Fibroblast of skin of left biceps (primary cell): ENCODE data around the gene KSR1.
"Not testable (repeated sequence)": the region's sequence is repeated elsewhere in the genome, so short reads cannot be mapped to it uniquely, and the experiment has no call there.

Experiments used
- DNase-seq, 2 experiments: peaks; one replicate each; pipeline ENCODE4 v3.0.0-alpha.2; 2013; ENCODE audit warnings: low read depth in 2 of 2

The KSR1 gene

DNA sequence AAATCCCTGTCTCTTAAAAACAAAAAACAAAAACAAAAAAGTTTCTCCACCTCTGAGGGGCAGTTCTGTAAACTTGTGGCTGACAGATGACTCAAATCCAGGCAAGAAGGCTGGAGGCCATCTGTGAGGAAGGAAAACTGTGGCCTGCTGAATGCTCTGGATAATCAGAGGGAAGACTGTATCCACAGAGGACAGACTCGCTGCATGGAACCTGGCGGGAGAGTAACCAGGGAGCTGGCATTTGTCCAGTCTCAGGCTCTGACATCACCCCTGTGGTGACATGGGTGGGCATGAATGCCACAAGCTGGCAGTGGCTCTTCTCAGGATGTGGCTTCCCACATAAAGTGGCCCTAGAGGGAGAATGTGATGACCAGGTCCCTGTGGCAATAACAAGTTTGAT is 2.8 kb upstream of the KSR1 start:
- no peak for DNase-seq

DNA sequence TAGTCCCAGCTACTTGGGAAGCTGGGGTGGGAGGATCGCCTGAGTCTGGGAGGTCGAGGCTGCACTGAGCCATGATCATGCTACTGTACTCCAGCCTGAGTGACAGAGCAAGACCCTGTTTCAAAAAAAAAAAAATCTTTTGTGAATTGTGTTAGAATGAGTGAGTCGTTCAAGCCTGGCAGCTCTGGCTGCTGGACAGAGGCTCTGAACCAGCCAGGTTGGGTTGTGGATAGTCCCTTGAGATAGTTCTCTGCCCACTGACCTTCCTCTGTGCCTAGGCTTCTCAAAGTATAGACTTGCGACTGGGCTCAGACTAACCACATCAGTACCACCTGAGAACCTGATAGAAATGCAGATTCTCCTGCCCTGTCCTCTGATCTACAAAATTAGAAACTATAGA is 2.2 kb upstream of the KSR1 start:
- DNase-seq = no peak

DNA sequence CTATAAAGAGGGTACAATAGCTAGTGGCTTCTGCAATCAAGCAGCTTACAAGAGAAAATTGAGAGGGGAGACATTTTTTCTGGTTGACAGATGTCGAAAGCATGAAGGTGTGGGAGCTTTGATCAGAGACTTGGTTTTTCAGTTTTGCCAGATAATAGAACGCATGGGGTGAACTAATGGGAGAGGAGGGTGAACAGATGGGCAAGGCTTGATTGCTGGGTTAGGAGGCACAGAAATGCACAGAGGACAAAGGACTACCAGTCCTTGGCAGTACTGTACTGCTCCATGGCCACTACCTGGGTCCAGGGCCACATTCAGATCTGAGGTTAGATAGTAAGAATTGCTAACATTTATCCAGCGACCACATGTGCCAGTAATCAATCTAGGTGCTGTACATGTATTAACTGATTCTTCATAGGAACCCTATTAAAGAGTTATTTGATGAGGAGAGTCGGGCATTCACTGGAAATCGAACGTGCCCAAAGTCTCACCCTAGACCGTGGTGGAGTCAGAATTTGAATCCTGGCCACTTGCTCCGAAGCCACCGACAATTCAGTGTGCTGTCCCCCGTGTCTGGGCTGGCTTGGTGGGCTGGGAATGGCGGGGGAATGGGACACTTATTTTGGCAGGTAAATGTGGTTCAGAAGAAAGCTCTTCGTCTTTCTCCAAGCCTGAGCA is 873 bp upstream of the KSR1 start:
- no peak for DNase-seq

GRCh38 chr17:27456681-27457359 is 572 bp downstream of the KSR1 start:
- DNase-seq = no peak

GRCh38 chr17:27457360-27457715 is 1.1 kb downstream of the KSR1 start:
- no peak for DNase-seq

GRCh38 chr17:27457731-27458523 is 1.7 kb downstream of the KSR1 start:
- no peak for DNase-seq

GRCh38 chr17:27458524-27458908 is 2.3 kb downstream of the KSR1 start:
- no peak for DNase-seq

DNA sequence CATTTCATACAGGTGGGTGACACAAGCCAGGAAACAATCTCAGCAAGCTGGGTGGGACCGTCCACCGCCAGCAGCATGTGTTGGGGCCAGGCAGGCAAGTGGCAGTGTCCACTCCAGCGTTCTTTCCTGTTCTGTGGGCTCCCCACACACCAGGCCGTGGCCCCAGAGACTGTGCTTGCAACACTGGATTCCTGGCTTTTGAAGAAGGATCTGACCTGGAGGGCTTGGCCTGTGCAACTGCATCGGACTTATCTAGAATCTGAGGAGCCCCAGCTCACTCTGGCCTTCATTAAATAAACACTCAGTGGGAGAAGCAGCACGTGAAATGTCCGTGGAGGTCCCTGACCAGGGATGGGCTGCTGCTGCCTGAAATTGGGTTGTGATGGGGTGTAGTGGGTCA is 3.2 kb downstream of the KSR1 start:
- DNase-seq = no peak

DNA sequence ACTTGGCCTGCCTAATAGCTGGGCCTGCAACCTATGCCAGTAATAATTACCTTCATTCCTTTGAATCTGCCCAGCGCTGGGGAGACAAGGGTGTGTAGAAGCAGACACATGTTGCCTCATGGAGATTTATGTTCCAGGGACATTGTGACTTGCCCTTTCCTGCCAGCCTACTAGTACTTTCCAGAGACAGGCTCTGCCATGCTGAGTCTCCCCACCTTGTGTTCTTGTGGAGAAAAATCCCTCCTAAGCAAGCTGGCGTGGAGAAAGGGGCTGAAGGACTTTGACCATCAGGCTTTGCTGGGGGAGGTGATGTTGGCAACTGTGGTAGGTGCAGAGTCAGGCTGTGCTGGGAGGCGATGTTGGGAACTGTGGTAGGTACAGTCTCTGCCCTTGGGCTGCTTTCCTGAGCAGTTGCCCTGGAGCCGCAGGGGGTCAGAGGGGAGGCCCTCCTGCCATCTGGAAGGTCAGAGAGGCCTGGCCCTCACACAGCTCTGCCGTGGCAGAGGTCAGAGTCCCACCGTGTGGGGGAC is 4.0 kb downstream of the KSR1 start:
- no peak for DNase-seq

DNA sequence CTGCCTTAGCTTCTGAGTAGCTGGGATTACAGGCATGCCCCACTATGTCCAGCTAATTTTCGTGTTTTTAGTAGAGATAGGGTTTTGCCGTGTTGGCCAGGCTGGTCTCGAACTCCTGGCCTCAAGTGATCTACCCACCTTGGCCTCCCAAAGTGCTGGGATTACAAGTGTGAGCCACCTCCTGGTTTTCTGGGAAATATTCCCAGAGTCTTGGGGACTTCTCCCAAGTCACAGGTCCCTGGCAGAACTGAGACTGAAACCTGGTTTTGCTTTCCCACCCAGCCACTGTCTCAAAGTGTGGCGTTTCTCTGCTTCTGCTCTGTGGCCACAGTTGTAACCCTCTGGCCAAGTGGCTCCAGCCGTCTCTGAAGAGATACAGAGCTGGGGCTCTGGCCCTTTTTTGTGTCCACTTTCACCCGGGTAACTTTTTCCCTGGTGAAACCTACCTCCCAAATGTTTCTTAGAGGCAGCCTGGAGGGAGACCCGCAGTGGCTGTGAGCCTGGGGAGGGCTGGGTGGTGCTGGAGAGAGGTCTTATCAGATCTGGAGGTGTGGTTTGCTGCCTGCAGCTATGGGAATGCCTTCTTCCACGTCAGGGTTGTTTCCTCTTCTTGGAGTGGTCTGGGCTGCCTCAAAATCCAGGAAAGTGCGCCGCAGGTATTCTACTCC is 5.1 kb downstream of the KSR1 start:
- no peak for DNase-seq

DNA sequence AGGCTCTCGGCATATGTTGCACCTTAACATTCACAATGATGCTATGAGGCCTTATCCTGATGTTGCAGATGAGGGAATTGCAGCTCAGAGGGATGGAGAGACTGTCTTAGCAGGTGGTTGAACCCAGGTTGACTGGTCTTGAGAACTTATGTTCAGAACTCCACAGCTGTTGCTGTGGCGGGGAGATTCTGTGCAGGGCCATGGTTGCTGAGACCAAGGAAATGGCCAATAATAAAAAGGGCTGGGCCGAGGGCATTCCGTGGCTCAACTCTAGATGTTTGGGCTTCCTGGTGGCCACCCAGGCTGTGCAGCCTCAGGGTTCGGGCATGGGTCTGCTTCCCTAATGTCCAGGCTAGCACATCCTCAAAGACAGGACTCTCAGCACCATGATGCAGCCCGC is 5.9 kb downstream of the KSR1 start:
- DNase-seq = no peak

DNA sequence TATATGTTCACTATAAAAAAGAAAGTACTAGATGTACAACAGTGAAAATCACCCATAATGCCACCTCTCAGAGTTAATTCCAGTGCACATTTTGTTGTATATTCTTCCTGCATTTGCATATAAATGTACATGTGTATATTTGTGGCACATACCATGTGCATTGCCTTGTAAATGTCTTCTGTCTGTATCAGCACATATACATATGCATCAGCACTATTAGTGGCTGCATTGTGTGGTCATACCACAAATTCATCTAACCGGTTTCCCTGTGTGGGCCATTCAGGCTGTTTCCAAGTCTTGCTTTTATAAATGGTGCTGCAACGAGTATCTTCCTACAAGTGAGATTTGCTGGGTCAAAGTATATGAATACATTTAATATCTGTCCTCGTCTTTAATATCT is 6.5 kb downstream of the KSR1 start:
- DNase-seq = no peak

DNA sequence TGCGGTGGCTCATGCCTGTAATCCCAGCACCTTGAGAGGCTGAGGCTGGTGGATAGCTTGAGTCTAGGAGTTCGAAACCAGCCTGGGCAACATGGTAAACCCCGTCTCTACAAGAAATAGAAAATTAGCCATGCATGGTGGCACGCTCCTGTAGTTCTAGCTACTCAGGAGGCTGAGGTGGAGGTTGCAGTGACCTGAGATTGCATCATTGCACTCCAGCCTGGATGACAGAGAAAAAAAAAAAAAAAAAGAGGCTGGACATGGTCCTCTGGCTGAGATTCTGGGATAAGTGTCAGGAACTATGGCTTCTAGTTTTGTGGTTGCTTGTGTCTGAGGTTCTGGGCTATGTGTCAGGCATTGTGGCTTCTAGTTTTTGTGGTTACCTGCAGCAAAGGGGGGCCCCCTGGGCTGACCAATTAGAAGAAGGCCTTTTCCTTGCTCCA is 7.0 kb downstream of the KSR1 start:
- DNase-seq = no peak

- DNase-seq = not testable (repeated sequence)
Observed at GRCh38 chr17:27464019-27464418, 7.8 kb downstream of the KSR1 start.

DNA sequence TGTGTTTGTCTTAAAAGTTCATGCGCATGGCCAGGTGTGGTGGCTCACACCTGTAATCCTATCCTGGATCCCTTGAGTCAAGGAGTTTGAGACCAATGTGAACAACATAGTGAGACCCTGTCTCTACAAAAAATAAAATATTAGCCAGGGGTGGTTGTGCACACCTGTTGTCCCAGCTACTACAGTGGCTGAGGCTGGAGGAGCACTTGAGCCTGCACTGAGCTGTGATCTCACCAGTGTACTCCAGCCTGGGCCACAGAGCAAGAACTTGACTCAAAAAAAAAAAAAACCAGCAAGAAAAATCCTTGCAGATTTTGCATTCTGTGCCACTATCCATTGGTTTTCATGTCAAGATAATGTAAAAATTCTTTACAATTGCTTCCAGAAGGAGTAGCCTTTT is 8.2 kb downstream of the KSR1 start:
- DNase-seq = no peak

GRCh38 chr17:27465875-27466274 is 9.6 kb downstream of the KSR1 start:
- DNase-seq = not testable (repeated sequence)

DNA sequence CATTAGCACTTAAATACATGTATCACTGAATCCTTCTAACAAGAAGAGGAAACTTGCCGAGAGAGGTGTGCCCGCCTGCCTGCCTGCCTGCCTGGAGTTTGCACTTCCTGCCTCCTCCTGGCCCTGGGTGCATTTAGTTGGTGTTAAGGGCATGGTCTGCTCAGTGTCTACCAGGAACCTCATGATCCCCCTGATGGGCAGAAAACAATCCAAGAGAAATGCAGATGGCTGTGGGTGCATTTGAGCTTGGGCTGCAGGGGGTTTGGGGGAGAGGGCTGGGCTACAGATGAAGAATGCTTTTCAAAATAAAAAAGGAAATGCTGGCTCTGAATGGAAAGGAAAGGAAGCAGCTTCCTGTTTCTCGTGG is 10.1 kb downstream of the KSR1 start:
- no peak for DNase-seq

DNA sequence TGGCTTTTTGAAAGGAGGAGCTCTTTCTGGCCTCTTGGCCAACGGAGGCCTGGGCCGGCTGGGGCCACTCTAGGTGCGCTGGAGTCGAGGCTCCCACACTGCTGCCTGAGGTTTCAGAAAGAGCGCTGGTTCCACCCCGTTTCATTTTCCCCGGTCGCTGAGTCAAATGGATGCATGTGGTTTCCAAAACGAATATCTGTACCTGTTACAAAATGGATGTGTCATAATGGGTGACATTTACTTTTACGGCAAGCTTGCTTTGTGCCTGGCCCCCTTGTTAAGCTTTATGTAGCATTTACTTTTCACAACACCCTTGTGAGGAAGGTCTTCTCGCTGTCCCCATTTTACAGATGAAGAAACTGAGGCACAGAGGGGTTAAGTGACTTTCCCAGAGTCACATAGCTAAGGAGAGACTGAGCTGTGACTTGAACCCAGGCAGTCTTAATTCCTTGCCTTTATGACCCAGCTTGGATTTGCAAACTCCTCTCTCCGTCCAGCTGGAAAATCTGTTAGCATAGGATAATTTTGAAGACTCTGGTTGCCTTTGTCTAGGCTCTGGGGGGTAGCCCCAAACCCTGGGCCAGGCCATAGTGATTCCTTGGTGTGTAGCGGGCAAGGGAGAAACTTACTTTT is 10.6 kb downstream of the KSR1 start:
- DNase-seq = no peak

GRCh38 chr17:27469256-27469655 is 13.0 kb downstream of the KSR1 start:
- DNase-seq = no peak

- DNase-seq = no peak
Observed at GRCh38 chr17:27471321-27472269, 15.3 kb downstream of the KSR1 start.
